ENCODE data around the gene CIT.

DNA sequence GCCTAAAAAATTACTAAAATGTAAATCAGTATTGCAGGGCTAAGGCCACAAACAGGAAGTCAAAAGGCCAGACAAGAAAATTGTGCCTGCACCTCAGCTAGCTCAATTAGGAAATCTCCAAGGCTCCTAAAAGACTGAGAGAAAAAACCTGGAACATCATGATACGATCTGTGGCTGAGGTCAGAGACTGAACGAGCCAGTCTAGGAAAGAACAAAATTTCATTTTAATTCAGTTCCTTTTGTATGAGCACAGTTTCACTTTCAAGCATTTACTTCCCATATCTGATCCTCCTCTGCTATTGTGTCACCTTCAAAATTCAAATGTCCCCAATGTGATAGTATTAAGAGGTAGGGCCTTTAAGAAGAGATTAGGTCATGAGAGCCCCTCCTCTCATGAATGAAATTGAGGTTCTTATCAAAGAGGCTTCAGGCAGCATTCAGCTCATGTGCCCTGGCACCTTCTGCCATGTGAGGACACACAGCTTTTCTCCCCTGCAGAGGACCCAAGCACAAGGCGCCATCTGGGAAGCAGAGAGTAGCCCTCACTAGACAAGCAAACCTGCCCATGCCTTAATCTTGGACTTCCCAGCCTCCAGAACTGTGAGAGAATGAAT lies 194.4 kb downstream of the CIT start:
- TF ChIP-seq, protein P1, sequence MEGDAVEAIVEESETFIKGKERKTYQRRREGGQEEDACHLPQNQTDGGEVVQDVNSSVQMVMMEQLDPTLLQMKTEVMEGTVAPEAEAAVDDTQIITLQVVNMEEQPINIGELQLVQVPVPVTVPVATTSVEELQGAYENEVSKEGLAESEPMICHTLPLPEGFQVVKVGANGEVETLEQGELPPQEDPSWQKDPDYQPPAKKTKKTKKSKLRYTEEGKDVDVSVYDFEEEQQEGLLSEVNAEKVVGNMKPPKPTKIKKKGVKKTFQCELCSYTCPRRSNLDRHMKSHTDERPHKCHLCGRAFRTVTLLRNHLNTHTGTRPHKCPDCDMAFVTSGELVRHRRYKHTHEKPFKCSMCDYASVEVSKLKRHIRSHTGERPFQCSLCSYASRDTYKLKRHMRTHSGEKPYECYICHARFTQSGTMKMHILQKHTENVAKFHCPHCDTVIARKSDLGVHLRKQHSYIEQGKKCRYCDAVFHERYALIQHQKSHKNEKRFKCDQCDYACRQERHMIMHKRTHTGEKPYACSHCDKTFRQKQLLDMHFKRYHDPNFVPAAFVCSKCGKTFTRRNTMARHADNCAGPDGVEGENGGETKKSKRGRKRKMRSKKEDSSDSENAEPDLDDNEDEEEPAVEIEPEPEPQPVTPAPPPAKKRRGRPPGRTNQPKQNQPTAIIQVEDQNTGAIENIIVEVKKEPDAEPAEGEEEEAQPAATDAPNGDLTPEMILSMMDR (IDR thresholded peaks at IDR 0.05), result no peak
- TF ChIP-seq POLR2A (IDR thresholded peaks at IDR 0.05), result no peak
